ENCODE results near the gene TYMS.

TYMS gene

DNA sequence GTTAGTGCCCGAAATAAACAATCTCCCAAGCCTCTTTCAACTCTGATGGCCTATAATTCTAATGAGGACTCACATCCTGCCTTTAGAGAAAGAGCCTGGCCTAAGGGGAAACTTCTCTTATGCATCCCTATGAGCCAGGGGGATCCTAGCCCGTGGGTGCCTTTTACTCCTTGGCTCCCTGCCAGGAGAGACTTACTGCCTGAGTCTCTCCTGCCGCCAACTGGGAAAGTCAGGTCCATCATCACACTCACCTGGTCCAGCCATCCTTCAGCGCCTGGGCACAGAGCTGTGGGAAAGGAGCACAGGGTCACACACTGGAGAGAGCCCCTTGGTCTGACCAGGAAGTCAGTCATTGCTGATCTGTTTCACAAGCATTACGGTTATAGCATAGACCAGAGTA lies 30.9 kb downstream of the TYMS start:
- peaks cover 11% of the 10 kb centered on the region for H3K4me1 Mint-ChIP-seq
- no peak for DNase-seq
- peaks cover 32% of the 10 kb centered on the region for H3K36me3 Mint-ChIP-seq
- H3K27me3 Mint-ChIP-seq = no peaks in the 10 kb centered on the region
- H3K9me3 Mint-ChIP-seq = no peaks in the 10 kb centered on the region
- H3K27ac Mint-ChIP-seq = peak overlapping the region; percentile 42
- CTCF ChIA-PET = interaction anchor here (1.1 kb wide), 1 partner anchor 63 kb away, joined by 3 read pairs; no protein-coding TSS in a partner anchor
- no peak overlapping the region for H3K4me3 Mint-ChIP-seq

DNA sequence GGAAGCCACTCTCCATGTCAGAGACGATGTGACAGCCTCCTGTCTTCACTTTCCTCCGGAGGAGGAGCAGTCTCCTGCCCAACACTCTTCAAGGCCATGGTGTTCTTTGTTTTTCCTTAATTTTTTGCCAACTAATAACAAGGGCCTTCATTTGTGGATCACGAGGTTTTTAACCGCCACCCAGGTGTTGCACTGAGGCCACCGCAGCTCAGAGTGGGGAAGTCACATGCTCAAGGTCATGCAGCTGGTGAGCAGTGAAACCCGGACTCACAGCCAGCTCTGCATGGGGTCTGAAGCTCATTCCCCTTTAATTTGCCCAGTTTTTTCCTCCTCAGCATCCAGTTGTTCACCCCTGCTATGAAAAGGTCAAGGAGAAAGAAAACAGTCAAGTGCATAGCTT lies 35.4 kb downstream of the TYMS start:
- no peak for DNase-seq
- Mint-ChIP-seq H3K27me3 (no peaks in the 10 kb centered on the region), H3K36me3 (peaks cover 29% of the 10 kb centered on the region), H3K27ac (no peak overlapping the region), H3K4me3 (no peak overlapping the region), H3K4me1 (peaks cover 11% of the 10 kb centered on the region), H3K9me3 (no peaks in the 10 kb centered on the region)
- CTCF ChIA-PET = no interaction called here

DNA sequence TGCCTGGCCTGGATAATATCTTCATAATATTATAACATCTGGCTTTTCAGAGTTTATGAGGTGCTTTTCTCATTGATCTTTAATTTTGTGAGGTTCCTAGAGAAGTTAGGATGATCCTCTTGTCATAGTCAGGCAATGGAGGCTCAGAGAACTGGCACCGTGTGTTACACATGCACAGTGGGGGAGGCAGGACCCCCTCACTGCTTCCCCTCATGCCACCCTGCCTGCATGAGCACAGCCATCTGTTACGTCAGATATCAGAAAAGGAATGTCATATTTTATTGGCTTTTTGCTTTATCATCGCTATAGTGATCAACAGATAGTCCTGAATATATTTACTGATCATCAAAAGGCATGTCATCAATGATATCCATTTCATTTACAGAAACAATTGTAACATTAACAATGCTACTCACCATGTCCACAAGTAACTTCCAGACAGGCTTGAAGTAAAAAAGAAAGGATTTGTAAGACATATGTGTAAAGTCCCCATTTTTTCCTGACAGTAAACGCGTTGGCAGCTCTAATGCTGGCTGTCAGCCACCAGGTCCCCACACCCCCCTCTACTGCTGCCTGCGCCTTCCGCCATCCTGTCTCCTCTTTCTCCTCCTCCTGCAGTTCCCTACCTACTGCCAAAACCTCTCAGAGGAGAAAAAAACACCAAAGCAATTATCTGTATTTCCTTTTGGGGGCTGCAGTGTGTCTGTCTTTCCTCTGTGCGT lies 36.2 kb downstream of the TYMS start:
- Mint-ChIP-seq H3K9me3 (no peaks in the 10 kb centered on the region), H3K27me3 (no peaks in the 10 kb centered on the region), H3K4me1 (peaks cover 12% of the 10 kb centered on the region), H3K4me3 (no peak overlapping the region), H3K27ac (no peak overlapping the region), H3K36me3 (peaks cover 30% of the 10 kb centered on the region)
- CTCF ChIA-PET = no interaction called here
- DNase-seq = no peak

DNA sequence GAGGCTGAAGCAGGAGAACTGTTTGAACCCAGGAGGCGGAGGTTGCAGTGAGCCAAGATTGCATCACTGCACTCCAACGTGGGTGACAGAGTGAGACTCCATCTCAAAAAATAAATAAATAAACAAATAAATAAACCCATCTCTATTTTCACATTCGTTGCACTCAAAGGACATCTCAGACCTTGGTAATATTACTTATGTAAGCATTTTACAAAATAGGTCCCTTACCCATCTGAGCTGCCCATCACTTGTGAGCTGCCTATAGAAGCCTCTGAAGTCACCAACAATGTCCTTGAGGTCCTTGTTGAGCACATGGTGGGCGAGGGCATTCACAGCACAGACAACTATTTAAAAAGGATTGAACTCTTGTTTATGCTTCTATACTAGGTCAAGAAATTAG lies 39.6 kb downstream of the TYMS start:
- CTCF ChIA-PET = no interaction called here
- H3K4me3 Mint-ChIP-seq = no peak overlapping the region
- no peaks in the 10 kb centered on the region for H3K27me3 Mint-ChIP-seq
- peaks cover 14% of the 10 kb centered on the region for H3K4me1 Mint-ChIP-seq
- no peaks in the 10 kb centered on the region for H3K9me3 Mint-ChIP-seq
- no peak for DNase-seq
- peaks cover 29% of the 10 kb centered on the region for H3K36me3 Mint-ChIP-seq
- H3K27ac Mint-ChIP-seq = no peak overlapping the region

DNA sequence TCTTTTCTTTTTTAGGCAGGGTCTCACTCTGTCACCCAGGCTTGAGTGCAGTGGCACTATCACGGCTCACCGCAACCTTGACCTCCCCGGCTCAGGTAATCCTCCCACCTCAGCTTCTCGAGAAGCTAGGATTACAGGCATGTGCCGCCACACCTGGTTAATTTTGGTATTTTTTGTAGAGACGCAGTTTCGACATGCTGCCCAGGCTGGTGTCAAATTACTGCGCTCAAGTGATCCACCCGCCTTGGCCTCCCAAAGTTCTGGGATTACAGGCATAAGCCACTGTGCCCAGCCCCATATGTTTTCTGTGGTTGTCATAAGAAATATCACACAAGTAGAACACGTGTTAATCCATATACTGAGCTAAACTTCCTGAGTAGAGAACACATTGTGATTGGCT lies 40.3 kb downstream of the TYMS start:
- no peak for DNase-seq
- Mint-ChIP-seq H3K27ac (no peak overlapping the region), H3K9me3 (no peaks in the 10 kb centered on the region), H3K4me1 (peaks cover 13% of the 10 kb centered on the region), H3K27me3 (no peaks in the 10 kb centered on the region), H3K36me3 (peaks cover 28% of the 10 kb centered on the region), H3K4me3 (no peak overlapping the region)
- CTCF ChIA-PET = interaction anchor here (0.8 kb wide), 1 partner anchor 133 kb away, joined by 3 read pairs; no protein-coding TSS in a partner anchor

DNA sequence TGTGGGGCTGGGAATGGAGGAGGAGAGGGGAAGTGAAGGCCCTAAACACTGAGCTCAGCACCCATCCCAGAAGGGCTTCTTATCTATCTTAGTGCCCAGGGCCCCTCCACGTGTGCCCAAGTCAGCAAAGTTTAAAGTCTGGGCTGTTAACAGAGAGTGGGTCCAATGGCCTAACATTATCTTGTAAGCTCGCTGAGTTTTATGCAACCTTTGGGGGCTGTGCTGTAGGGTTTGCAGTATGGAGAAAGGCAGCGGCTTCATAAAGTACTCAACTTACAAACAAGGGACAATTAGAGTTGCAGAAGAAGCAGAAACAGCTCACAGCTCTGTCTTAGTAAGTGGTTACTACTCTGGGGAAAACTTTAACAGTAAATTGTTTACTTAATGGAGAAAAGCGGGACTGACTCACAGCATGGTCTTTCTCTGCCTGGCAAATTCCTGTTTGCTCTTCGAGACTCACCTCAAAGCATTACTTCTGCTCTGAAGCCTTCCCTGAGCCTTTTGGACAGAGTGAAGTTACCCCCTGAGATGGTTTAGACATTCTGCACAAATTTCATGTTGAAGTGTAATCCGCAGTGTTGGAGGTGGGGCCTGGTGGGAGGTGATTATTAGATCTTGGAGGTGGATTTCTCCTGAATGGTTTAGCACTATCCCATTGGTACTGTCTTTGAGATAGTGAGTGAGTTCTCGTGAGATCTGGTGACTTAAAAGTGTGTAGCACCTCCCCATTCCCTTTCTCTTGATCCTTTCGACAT lies 45.9 kb downstream of the TYMS start:
- no peak for DNase-seq
- CTCF ChIA-PET = interaction anchor here (1.0 kb wide), 1 partner anchor 10 kb away, joined by 3 read pairs; no protein-coding TSS in a partner anchor
- Mint-ChIP-seq H3K4me1 (peaks cover 14% of the 10 kb centered on the region), H3K27ac (no peak overlapping the region), H3K9me3 (no peaks in the 10 kb centered on the region), H3K36me3 (peaks cover 36% of the 10 kb centered on the region), H3K4me3 (no peak overlapping the region), H3K27me3 (no peaks in the 10 kb centered on the region)

DNA sequence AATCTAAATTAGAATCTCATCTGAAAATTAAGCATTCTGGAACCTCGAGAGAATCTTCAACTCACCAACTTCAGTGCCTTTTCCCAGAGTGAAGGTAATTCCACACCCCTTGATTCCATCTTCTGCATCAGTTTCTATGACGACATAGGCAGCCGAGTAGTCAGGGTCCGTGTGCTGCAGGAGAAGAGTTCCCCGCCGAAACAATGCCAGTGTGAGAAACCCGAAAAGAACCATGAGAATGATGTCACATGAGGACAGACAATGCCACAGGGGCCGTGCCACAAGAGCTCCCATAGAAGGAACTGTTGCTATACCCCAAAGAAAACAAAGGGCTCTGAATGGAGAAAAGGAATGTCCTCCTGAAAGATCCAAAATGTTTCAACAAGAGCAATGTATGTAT lies 49.0 kb downstream of the TYMS start:
- no peaks in the 10 kb centered on the region for H3K27me3 Mint-ChIP-seq
- H3K4me3 Mint-ChIP-seq = no peak overlapping the region
- H3K36me3 Mint-ChIP-seq = peaks cover 48% of the 10 kb centered on the region
- no peak for DNase-seq
- peaks cover 38% of the 10 kb centered on the region for H3K4me1 Mint-ChIP-seq
- no peaks in the 10 kb centered on the region for H3K9me3 Mint-ChIP-seq
- CTCF ChIA-PET = interaction anchor here (0.6 to 1.2 kb wide), 2 partner anchors 33 to 126 kb away, joined by 3 to 5 read pairs; no protein-coding TSS in a partner anchor
- H3K27ac Mint-ChIP-seq = no peak overlapping the region

DNA sequence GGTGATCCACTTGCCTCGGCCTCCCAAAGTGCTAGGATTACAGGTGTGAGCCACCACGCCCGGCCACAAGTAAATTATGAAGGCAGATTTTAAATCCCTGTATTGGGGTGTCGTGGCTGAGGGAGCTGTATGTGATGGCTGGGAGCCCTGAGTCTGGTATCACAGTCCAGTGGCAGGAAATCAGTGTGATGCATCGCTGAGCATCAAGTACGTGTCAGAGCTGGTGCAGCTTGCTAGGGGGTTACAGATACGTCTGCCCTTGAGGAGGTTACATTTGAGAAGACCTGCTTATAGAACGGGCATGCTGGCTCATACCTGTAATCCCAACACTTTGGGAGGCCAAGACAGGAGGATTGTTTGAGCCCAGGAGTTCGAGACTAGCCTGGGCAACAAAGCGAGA lies 50.6 kb downstream of the TYMS start:
- Mint-ChIP-seq H3K4me3 (no peak overlapping the region), H3K27me3 (peaks cover 6% of the 10 kb centered on the region), H3K4me1 (peaks cover 42% of the 10 kb centered on the region), H3K9me3 (no peaks in the 10 kb centered on the region), H3K27ac (no peak overlapping the region), H3K36me3 (peaks cover 46% of the 10 kb centered on the region)
- no peak for DNase-seq
- CTCF ChIA-PET = interaction anchor here (1.5 to 1.8 kb wide), 2 partner anchors 123 to 126 kb away, joined by 3 to 4 read pairs; no protein-coding TSS in a partner anchor

DNA sequence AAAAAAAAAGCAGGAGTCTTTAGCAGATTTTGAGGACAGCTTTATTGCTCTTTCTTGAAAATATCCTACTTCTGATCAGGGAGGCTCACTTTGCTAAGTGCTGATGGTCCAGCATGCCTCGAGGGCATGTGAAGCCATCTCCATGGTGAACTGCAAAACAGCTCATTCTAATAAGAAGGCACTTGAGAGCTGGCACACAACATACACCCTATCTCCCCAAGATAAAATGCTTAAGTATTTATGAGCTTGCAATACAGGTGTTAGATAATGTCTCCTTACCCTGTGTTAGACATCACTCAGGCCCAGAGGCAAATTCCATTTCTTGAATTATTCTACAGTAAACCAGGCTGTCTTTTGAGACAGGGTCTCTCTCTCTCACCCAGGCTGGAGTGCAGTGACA lies 52.3 kb downstream of the TYMS start:
- no peak for DNase-seq
- no peak overlapping the region for H3K4me3 Mint-ChIP-seq
- H3K9me3 Mint-ChIP-seq = no peaks in the 10 kb centered on the region
- H3K27me3 Mint-ChIP-seq = peaks cover 10% of the 10 kb centered on the region
- no peak overlapping the region for H3K27ac Mint-ChIP-seq
- CTCF ChIA-PET = interaction anchor here (1.0 to 7.3 kb wide), 6 partner anchors 9 to 131 kb away, joined by 3 to 71 read pairs (median 8); partner anchors contain the start of gene TYMS
- H3K36me3 Mint-ChIP-seq = peaks cover 38% of the 10 kb centered on the region
- H3K4me1 Mint-ChIP-seq = peaks cover 38% of the 10 kb centered on the region

DNA sequence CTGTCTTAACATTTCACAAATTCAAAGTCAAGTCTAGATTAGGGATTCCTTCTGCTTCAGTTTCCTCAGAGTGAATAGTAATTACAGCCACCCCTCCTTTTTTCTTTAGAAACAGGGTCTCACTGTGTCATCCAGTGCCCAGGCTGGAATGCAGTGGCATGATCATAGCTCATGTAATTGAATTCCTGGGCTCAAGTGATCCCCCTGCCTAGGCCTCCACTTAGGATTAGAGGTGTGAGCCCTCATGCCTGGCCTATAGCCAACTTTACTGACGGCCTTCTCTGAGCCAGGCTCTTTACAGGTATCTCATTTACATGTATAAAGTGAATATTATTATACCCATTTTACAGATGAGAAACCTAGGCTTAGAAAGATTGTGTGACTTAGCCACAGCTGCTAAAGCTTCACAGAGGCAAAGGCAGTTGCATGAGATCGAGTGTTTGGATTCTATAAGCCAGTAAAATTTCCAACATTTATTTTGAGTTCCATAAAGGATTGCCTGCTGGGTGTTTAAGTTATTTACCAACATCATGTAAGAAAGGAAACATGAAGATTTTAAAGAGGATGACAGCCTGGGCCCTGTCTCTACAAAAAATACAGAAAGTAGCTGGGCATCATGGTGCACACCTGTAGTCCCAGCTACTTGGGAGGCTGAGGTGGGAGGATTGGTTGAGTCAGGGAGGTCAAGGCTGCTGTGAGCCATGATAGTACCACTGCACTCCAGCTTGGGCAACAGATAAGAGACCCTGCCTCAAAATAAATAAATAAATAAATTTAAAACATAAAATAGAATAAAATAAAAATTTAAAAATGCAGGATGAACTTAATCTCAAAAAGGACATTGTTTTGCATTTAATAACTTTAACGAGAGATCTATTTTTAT lies 53.2 kb downstream of the TYMS start:
- Mint-ChIP-seq H3K27me3 (peaks cover 14% of the 10 kb centered on the region), H3K36me3 (peaks cover 29% of the 10 kb centered on the region), H3K4me3 (peak overlapping the region; percentile 82), H3K27ac (peak overlapping the region; percentile 96), H3K9me3 (no peaks in the 10 kb centered on the region), H3K4me1 (peaks cover 45% of the 10 kb centered on the region)
- CTCF ChIA-PET = interaction anchor here (0.9 to 7.3 kb wide), 7 partner anchors 10 to 130 kb away, joined by 3 to 71 read pairs (median 5); partner anchors contain the start of gene TYMS
- no peak for DNase-seq

DNA sequence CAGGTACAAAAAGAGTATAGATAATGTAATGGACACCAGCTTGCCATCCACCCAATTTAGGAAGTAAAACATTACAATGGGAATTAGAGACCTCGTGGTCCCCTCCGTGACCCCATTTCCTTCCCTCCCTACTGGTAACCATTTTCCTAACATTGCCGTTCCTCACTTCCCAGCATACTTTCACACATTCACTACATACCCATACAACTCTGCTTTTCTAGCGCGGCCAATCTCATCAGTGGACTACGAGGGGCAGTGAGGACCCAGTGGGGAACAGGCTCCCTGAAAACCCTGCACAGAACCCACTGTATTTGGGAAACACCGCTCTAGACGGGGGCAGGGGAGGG lies 53.8 kb downstream of the TYMS start:
- peaks cover 24% of the 10 kb centered on the region for H3K36me3 Mint-ChIP-seq
- peaks cover 14% of the 10 kb centered on the region for H3K27me3 Mint-ChIP-seq
- H3K4me3 Mint-ChIP-seq = peak overlapping the region; percentile 82
- H3K9me3 Mint-ChIP-seq = no peaks in the 10 kb centered on the region
- H3K27ac Mint-ChIP-seq = peak overlapping the region; percentile 96
- DNase-seq = no peak
- peaks cover 47% of the 10 kb centered on the region for H3K4me1 Mint-ChIP-seq
- CTCF ChIA-PET = interaction anchor here (0.9 to 7.3 kb wide), 5 partner anchors 29 to 129 kb away, joined by 3 to 71 read pairs (median 11); no protein-coding TSS in a partner anchor

DNA sequence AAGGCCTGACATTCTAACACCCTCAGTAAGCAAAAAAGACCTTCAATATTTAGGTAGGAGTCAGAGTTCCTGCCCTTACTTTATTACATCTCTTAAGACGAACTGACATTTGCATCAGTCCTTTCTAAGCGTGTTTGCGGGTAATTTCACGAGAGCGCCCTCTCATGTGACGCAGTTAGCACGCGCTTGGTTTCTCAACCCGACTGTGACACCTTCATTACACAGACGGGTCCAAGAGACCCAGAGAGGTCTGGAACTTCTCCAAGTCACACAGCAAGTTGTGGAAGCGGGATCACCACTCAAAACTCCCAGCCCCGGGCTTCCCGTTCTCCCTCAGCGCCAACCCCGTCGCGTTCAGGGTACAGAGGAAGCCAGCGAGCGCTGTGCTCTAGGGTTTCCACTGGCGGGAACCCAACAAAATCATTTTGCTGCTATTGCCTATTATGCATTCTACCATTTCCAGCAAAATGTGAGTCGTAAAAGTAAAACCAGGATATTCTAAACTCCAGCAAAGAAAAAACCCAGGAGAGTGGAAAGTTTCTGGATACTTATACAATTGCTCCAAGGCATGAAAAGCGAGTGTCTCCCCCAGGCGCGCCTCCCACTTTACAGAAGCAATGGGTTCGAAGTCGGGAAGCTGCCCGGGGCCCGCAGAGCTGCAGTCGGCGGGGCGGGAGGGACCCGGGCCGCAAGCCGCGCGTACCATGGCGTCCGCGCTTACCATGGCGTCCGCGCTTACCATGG lies 54.4 kb downstream of the TYMS start:
- CTCF ChIA-PET = interaction anchor here (0.8 to 7.3 kb wide), 12 partner anchors 17 to 443 kb away, joined by 3 to 71 read pairs (median 5); partner anchors contain the start of gene THOC1
- Mint-ChIP-seq H3K4me3 (peak overlapping the region; percentile 82), H3K4me1 (peaks cover 47% of the 10 kb centered on the region), H3K36me3 (peaks cover 21% of the 10 kb centered on the region), H3K27me3 (peaks cover 14% of the 10 kb centered on the region), H3K27ac (peak overlapping the region; percentile 96), H3K9me3 (no peaks in the 10 kb centered on the region)
- peak; percentile 80 for DNase-seq

DNA sequence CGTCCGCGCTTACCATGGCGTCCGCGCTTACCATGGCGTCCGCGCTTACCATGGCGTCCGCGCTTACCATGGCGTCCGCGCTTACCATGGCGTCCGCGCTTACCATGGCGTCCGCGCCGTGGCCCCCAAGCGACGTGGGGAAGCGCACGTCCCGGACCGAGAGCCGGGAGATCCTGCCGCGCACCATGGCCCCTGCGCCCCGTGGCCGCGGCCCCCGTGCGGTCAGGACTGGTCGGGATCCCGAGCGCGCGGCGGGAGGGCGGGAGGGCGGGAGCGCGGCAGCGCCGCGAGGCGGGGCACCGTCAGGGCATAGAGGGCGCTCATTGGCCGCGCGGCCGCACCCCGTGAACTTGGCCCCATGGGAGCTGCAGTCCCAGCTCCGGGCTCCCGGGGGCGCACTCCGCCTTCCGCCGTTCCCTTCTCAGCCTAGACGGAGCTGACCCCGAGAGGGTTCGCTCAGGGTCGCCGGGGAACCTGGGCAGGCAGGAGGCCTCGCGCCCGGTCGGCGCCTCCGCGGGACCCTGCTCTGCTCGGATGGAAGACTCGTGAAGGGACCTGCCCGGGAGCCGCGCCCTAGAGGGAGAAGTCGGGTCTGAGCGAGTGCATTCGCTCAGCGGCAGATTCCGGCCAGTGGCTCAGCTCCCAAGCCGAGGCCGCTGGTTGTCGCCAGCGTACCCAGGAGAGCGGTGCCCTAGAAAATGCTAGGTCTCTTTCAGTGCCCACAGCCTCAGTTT lies 55.1 kb downstream of the TYMS start, which contains the start of gene ENOSF1:
ENOSF1 (minus strand) TSS at position 230 of the 734 bp plus-strand sequence; CDS start at position 187, 43 bp downstream.
- Mint-ChIP-seq H3K4me3 (peak within 1 kb of the TSS; percentile 82), H3K27ac (peak within 1 kb of the TSS; percentile 96), H3K4me1 (peaks cover 44% of the 10 kb centered on the region), H3K27me3 (peaks cover 14% of the 10 kb centered on the region), H3K36me3 (peaks cover 21% of the 10 kb centered on the region), H3K9me3 (no peaks in the 10 kb centered on the region)
- CTCF ChIA-PET = interaction anchor here (0.8 to 7.3 kb wide), 13 partner anchors 9 to 444 kb away, joined by 3 to 71 read pairs (median 5); partner anchors contain the start of gene THOC1
- DNase-seq = peak; percentile 90

Measured in activated naive CD4-positive, alpha-beta T cell treated with anti-CD3 and anti-CD28 coated beads, Interleukin-2, amount 10 ng/mL, durations not matched to agents 7 days and 5 days (primary cell).